ENCODE results near the gene DPM1.

DPM1 gene

DNA sequence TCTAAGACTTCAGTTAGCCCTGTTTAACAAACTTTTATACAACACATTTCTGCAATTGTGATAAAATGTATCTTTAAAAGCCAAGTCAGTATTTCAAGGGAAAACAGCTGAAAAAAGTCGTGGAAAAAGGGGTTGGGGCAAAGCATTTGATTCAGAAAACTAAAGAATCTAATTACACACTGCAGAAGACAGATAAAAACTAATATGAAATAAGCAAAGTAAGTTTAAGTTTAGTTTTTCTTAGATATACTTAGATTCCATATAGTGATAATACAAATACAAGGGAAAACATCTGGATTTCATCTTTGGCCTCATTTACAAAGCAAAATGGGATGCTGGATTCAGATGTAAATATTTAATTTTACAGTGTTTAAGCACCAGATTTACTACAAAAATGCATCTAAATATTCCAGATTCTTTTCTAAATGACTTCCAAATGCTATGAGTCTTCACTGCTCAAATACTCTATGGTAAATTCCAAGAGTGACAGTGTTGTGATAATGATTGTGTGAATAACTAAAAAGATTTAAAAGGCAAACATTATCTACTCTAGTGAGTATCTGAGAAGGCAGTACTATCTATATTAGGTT is 25.5 kb downstream of the DPM1 start:
- TF ChIP-seq, protein P1, sequence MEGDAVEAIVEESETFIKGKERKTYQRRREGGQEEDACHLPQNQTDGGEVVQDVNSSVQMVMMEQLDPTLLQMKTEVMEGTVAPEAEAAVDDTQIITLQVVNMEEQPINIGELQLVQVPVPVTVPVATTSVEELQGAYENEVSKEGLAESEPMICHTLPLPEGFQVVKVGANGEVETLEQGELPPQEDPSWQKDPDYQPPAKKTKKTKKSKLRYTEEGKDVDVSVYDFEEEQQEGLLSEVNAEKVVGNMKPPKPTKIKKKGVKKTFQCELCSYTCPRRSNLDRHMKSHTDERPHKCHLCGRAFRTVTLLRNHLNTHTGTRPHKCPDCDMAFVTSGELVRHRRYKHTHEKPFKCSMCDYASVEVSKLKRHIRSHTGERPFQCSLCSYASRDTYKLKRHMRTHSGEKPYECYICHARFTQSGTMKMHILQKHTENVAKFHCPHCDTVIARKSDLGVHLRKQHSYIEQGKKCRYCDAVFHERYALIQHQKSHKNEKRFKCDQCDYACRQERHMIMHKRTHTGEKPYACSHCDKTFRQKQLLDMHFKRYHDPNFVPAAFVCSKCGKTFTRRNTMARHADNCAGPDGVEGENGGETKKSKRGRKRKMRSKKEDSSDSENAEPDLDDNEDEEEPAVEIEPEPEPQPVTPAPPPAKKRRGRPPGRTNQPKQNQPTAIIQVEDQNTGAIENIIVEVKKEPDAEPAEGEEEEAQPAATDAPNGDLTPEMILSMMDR (IDR thresholded peaks at IDR 0.05; ENCODE audit: borderline replicate concordance, control extremely low read depth, extremely low read depth, insufficient read depth, missing control alignments) = no peak
- DNase-seq (ENCODE audit: low spot score) = no peak
- in situ Hi-C loops (cut with MboI; ENCODE audit: low sequenced_read_pairs, unreplicated experiment) = loop anchor here (10.0 kb wide), 1 partner anchor 118 kb away; no protein-coding TSS in a partner anchor

DNA sequence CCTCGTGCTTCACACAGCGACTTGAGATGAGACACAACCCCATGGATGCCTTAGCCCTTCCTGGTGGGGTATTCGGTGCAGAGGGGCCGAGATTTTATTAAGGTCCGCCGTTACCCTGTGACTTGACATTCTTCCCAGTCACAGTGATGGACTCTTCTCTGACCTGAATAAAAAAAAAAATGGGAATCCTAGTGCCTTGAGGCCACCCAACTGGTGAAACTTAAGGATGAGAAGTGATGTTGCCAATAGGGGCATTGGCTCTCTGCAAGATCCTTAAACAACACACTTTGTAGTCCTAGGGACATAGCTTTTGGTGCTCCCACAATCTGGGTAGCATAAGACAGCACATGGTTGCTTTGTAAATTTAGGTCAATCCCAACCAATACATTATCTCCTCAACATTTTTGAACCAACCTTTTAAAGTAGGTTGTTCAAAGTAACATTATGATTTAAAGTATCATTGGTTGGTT is 26.3 kb downstream of the DPM1 start:
- TF ChIP-seq, protein P1 (IDR thresholded peaks at IDR 0.05; ENCODE audit: borderline replicate concordance, control extremely low read depth, extremely low read depth, insufficient read depth, missing control alignments) = no peak
- in situ Hi-C loops (cut with MboI; ENCODE audit: low sequenced_read_pairs, unreplicated experiment) = loop anchor here (10.0 kb wide), 1 partner anchor 117 kb away; no protein-coding TSS in a partner anchor
- no peak for DNase-seq (ENCODE audit: low spot score)

DNA sequence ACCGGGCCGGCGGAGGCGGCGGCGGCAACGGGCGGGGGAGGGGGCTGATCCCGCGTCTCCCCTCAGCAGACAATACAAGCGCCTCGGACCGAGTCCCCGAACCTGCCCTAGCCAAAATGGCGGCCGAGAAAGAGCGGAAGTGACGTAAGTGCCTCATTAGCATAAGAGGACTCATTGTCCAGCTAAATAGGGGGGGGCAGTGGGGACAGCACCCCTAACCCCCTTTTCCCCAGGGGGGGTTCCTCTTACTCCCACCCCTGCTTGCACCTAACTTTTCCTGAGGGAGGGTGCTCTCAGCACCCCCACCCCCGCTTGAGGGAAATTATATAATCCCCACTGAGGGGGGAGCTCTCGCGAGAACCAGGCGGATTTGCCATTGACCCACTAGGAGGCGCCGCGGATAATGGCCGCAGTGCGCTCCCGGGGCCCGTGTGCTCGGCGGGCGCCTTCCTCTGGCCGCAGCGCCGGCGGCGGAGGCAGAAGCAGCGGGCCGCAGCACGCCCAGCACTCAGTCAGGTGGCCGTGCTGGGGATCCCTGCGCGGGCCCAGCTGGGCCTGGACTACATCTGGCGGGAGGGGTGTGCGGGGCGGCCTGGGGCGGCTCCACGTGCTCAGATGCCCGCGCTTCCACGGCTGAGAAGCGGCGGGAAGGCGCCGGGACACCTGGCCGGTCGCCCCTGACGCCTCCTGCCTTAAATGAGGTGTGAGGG is 26.9 kb downstream of the DPM1 start, which contains the start of gene ADNP:
Gene ADNP (minus strand): TSS at position 132 of the 710 bp plus-strand sequence. CDS start 27,441 bp downstream, outside the sequence.
- peak; percentile 85 for DNase-seq (ENCODE audit: low spot score)

DNA sequence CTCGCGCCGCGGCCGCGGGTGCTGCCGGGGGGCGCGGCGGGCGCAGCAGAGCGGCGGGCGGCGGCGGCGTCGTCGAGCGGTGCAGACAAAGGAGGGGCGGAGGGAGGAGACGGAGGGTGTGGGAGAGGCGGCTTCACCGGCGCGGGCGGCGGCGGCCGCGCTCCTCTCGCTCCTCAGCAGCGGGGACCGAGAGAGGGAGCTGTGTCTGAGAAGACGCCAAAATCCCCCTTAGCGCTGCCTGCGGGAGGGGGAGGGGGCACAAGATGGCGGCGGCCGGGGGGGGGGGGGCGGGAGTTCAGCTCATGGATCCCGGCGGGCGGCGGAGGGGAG is 27.4 kb downstream of the DPM1 start:
- peak; percentile 75 for DNase-seq (ENCODE audit: low spot score)
- TF ChIP-seq, protein P1 (IDR thresholded peaks at IDR 0.05; ENCODE audit: borderline replicate concordance, control extremely low read depth, extremely low read depth, insufficient read depth, missing control alignments) = peak; percentile 17
- in situ Hi-C loops (cut with MboI; ENCODE audit: low sequenced_read_pairs, unreplicated experiment) = loop anchor here (10.0 kb wide), 1 partner anchor 116 kb away; no protein-coding TSS in a partner anchor

More for the DNA sequence above, 26.9 kb downstream of the DPM1 start, which contains the start of gene ADNP:
- TF ChIP-seq, protein P1 (IDR thresholded peaks at IDR 0.05; ENCODE audit: borderline replicate concordance, control extremely low read depth, extremely low read depth, insufficient read depth, missing control alignments) = peak; percentile 71
- in situ Hi-C loops (cut with MboI; ENCODE audit: low sequenced_read_pairs, unreplicated experiment) = loop anchor here (10.0 kb wide), 1 partner anchor 117 kb away; no protein-coding TSS in a partner anchor

DNA sequence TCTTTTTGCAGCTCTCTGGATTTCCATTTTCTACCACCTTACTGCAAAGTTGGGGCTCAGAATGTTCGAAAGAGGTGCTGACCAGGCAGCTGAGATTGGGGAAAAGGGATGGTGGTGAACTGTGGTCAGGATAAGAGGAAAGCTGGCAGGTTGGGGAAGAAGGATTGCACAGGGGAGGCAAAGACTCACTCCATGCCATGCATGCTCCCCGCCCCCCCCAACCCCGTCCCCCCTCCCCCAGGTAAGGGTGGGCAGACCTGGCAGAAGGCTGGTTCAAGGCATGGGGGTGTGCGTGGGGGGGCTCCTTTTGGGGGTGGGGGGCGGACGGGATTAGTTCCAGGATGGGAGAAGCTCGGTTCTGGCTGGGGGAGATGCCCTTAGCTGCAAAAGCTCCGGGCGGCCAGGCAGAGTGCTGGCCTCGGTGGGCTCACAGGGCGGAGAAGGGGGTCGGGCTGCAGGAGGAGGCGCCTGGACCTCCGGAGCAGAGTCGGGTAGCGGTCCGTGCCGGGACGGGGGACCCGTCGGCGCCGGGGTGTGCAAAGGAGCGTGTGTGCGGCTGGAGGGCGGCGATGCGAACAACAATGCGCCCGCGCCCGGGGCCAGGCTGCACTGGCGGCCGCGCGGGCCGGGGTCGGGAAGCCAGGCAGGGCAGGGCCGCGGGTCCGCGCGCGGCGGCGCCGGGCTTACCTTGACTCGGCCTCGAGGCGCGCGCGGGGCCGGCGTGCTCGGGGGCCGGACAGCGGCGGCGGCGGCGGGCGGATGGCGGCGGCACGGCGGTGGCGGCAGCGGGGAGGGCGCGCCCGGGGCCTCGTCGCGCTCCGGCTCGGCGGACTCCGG is 28.0 kb downstream of the DPM1 start:
- TF ChIP-seq, protein P1 (IDR thresholded peaks at IDR 0.05; ENCODE audit: borderline replicate concordance, control extremely low read depth, extremely low read depth, insufficient read depth, missing control alignments) = no peak
- no peak for DNase-seq (ENCODE audit: low spot score)
- in situ Hi-C loops (cut with MboI; ENCODE audit: low sequenced_read_pairs, unreplicated experiment) = loop anchor here (10.0 kb wide), 1 partner anchor 116 kb away; no protein-coding TSS in a partner anchor

Data from GM13976 (cell line).